GM12874 (cell line): ENCODE measurements around the gene MTUS2.

Source experiments
- CTCF ChIP-seq: IDR thresholded peaks from 2 replicates; pipeline ENCODE4 v1.5.1; 2011; ENCODE audit warnings: low read depth, mild to moderate bottlenecking, control low read depth, low read length, moderate library complexity; ENCODE audit not compliant: insufficient read depth

Gene MTUS2

GRCh38 chr13:29405401-29405800 is 585.3 kb downstream of the MTUS2 start:
- no peak for TF ChIP-seq CTCF

- TF ChIP-seq CTCF, result no peak
Observed at GRCh38 chr13:29411481-29411880, 591.3 kb downstream of the MTUS2 start.

GRCh38 chr13:29418026-29418425 is 597.9 kb downstream of the MTUS2 start:
- TF ChIP-seq CTCF, result no peak

DNA sequence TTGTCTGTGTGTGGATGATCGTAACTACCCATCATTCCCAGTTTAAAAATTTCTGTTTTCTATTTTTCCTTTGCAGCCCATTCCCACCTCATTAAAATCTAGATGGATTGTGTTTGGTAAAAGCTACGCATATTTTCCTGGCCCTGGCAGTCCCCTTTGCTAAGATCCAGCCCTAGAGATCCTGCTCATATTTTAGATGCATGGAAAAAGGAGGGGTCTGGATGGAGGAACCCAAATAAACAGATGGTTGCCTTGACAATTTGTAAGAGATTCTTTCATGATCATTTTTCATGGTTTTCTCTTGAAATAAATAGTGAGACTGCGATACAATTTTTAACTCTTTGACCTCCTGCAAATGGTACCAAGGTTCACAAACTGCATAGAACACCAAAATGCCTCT is 601.0 kb downstream of the MTUS2 start:
- TF ChIP-seq CTCF, result no peak

DNA sequence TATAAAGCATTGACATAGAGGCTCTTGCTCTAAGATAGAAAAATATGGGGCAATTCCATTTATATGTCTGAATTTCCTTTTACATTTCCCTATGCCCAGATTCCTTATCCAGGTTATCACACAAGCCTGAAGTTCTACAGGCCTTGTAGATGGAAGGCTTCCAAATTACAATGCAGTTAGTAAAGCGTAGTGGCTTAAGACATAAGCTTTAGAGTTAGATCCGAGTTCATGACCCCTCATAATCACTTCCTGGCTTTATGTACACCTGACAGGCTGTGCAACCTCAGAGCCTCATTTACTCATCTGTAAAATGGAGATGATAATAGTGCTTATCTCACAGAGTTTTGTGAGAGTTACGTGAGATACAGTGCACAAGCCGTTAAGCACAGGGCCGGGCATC is 601.9 kb downstream of the MTUS2 start:
- TF ChIP-seq CTCF, result no peak

DNA sequence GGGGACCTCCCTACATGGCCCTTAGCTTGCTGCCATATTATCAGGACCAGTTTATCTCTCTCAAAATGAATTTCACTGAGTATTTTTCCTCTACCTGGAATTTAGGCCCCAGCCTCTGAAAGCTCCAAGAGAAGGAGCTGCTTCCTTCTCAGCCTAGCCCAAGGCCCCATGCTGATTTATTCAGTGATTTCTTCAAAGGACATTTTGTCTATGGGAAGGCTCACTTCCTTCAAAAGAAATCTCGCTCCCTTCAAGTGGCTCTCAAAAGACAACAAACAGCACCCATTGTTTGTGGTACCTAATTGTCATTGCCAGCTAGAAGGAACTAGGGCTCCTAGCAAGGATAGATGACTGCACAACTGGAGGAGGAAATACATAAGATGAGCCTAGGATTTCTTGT is 602.9 kb downstream of the MTUS2 start:
- no peak for TF ChIP-seq CTCF

DNA sequence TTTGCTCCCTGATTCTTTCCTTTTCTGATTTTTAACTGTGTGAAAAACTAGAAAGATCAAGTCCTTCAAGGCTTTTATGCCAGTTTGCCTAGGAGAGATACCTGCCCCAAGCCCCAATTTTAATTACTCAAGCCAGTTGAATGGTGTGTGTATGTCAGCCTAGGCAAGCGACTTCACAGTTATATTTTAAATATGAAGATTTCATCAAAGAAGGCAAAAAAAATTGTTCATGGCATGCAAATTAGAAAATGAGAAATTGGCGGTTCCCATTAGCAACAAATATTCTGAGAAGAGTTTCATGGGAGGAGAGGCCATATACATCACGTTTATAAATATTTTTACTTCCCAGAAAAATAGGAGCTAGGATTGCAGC is 607.8 kb downstream of the MTUS2 start:
- TF ChIP-seq CTCF, result no peak
